GM20431 (cell line): ENCODE data around the gene ARMH4.

Experiments
- in situ Hi-C: fragments of 300-500 bp; cut with MseI, MboI; formaldehyde crosslinking; loops from one replicate; pipeline ENCODE4 v1.15.0; 2020; ENCODE audit warnings: low sequenced_read_pairs; ENCODE audit not compliant: unreplicated experiment

The ARMH4 gene

GRCh38 chr14:58060898-58061297 lies 91.1 kb downstream of the ARMH4 start:
- in situ Hi-C loops, result loop anchor here (25.0 kb wide), 1 partner anchor 574 kb away; the partner anchor contains the start of gene CCDC198

DNA sequence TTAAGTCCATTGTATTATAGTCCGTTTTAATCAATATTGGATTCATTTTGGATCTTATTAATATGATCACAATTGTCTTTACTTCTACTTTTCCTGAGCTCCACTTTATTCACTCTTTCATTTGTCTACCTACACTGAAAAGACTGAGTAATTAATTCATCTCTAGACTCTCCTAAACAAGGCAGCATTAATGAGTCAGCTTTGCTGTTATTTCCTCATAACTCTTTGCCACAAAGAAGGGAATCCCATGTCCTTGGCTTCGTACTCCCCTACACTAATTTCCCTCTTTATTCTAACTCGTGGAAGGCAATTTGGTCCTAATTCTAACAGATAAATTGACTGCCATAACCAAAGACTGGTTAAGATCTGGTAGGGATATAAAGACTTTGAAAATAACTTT lies 91.9 kb downstream of the ARMH4 start:
- in situ Hi-C loops, result loop anchor here (25.0 kb wide), 1 partner anchor 573 kb away; the partner anchor contains the start of gene CCDC198

DNA sequence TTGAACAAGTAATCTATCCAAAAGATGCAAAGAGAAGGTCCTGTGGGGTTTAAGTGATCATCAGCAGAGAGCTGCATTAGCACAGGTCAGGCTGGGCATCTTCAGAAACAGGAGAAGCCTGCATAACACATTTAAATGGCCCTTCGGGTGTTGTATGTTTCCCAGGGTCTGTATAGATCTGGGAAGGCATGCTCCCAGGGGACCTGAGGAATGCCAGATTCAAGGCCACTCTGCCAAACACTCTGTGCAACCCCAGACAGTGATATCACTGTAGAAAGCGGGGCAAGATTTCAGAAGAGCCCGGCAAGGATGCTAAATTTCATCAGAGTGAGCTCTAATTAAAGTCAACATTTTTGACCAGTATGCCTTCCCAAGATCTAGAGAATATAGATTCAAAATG lies 92.9 kb downstream of the ARMH4 start:
- in situ Hi-C loops, result loop anchor here (25.0 kb wide), 1 partner anchor 572 kb away; the partner anchor contains the start of gene CCDC198

DNA sequence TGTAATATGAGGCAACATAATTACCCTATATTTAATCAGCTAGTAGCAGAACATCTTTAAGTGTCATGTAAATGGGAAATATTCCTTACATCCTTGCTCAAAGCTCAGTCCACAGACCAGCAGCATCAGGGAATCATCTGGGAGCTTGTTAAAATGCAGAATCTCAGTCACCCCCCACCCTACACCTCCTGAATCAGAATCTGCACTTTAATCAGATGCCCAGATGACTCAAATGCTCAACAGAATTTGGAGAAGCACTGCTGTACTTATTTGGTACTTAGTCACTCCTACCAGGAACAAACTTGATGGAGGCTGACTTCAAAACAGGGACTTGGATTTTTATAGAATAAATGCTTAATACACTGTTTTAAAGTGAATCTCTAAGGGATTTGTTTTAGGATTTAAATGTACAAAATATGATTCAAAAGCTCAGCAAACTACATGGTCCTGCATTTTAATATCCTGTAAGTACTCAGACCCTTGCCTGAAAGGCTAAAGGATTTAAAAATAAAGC lies 96.5 kb downstream of the ARMH4 start:
- in situ Hi-C loops, result loop anchor here (25.0 kb wide), 1 partner anchor 568 kb away; the partner anchor contains the start of gene CCDC198

GRCh38 chr14:58054100-58054499 lies 97.9 kb downstream of the ARMH4 start:
- in situ Hi-C loops, result loop anchor here (25.0 kb wide), 1 partner anchor 567 kb away; the partner anchor contains the start of gene CCDC198

DNA sequence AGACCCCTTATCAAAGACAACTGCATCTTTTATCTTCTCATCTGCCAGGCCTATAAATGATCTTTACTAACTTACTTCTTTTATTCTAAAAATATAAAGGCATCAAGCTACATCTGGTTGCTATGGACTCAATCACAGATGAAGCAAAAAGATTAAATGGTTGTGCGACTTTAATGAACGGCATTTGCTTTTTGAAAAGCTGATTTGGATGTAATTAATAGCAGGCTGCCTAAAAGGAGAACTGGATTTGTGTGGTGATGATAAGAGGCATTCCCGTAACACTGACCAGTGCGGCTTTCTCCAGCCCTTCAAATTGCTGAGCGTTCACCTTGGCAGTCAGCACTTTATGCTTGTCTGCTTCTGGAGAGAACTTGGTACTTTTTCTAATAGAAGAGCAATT lies 103.8 kb downstream of the ARMH4 start:
- in situ Hi-C loops, result no loop called here

- in situ Hi-C loops, result no loop called here
These were observed 124.1 kb downstream of the ARMH4 start for GRCh38 chr14:58027904-58028303.

DNA sequence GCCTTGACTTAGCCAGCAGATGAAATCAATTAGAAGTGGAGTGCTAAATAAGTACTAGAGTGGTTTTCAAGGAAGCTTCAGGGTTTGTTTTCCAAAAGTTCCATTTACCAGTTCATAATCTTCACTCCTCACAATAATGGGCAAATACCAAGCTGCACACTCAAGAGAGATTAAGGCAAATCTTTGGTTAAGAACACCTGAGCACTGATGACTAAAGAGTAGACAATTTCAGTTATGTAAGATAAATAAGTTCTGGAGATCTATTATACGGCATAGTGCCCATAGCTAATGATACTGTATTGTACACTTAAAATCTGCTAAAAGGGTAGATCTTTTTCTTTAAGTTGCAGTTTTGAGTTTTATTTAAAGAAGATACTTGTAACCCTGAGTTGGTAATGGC lies 125.0 kb downstream of the ARMH4 start:
- in situ Hi-C loops, result no loop called here

GRCh38 chr14:58026219-58026618 lies 125.8 kb downstream of the ARMH4 start:
- in situ Hi-C loops, result no loop called here

GRCh38 chr14:58014778-58015177 lies 137.2 kb downstream of the ARMH4 start:
- in situ Hi-C loops, result no loop called here

- in situ Hi-C loops, result no loop called here
These were observed 149.4 kb downstream of the ARMH4 start for GRCh38 chr14:58002618-58003017.

- in situ Hi-C loops, result no loop called here
These were observed 152.0 kb downstream of the ARMH4 start for GRCh38 chr14:57999979-58000378.

- in situ Hi-C loops, result no loop called here
These were observed 152.5 kb downstream of the ARMH4 start for GRCh38 chr14:57999471-57999870.

GRCh38 chr14:57998766-57999165 lies 153.2 kb downstream of the ARMH4 start:
- in situ Hi-C loops, result no loop called here

DNA sequence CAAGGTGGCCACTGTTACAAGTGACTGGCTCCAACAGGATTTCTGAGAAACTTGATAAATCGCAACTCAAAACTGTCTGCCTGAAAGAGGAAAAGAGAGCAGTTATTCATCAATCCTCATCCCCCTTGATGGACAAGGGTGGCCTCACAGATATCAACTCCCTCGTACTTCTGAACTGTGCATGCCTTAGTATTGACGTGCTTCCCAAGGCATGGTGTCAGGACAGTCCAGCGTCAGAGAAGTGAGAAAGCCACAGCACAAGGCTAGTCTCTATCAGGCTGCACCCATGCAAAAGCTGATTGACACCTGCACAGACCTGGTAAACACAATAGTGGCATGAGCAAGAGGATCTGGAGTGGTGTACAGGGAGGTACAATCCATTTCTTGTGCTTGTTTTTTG lies 160.7 kb downstream of the ARMH4 start:
- in situ Hi-C loops, result no loop called here

- in situ Hi-C loops, result no loop called here
These were observed 163.6 kb downstream of the ARMH4 start for GRCh38 chr14:57988445-57988844.

DNA sequence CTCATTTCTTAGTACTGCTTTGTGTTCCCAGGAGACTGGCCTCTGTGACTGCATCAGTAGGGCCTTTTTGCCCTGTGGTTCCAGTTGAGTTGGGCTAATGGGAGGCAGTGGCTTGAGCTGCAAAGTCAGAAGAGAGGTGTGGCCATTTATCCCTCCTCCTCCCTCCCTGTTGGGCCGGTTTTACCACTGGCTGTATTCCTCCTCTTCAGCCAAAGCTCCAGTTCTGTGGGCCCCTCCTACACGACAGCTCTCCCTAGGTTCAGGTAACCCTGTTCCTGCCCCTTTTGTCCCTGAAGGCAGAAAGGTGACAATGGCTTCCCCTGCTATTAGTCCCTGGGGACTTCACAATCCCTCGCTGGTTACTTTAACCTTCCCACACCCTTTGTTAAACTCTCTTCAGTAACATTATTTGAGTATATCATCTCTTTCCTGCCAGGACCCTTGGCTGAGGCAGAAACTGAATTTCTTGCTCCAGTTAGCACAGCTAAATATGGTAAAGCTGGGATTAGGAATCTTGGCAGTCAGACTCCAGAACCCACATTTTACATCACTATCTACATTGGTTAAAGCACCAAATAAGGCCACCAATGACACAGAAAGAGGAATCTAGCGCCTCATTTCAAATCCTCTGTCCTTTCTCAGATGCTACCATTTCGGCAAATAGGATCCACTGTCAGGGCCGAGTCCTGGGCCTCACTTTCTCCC lies 164.3 kb downstream of the ARMH4 start:
- in situ Hi-C loops, result no loop called here

DNA sequence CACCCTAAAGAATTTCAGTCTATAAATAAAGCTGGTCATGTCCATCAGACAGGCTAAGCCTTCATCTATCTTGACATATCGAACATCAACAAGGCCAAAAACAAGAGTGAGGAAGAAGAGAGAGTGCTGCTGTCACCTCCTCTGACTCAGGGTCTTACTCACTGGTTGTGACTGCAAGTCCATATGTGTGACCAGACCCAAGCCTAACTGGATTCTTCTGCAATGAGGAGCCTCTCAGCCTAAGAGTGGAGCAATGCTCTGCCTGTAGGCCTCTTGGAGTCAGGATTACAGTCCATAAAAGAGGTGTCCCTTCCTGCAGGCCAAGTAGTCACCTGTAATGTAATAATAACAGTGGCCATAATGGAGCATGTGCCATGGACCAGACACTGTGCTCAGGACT lies 165.0 kb downstream of the ARMH4 start:
- in situ Hi-C loops, result no loop called here

- in situ Hi-C loops, result no loop called here
These were observed 169.0 kb downstream of the ARMH4 start for GRCh38 chr14:57982804-57983634.

DNA sequence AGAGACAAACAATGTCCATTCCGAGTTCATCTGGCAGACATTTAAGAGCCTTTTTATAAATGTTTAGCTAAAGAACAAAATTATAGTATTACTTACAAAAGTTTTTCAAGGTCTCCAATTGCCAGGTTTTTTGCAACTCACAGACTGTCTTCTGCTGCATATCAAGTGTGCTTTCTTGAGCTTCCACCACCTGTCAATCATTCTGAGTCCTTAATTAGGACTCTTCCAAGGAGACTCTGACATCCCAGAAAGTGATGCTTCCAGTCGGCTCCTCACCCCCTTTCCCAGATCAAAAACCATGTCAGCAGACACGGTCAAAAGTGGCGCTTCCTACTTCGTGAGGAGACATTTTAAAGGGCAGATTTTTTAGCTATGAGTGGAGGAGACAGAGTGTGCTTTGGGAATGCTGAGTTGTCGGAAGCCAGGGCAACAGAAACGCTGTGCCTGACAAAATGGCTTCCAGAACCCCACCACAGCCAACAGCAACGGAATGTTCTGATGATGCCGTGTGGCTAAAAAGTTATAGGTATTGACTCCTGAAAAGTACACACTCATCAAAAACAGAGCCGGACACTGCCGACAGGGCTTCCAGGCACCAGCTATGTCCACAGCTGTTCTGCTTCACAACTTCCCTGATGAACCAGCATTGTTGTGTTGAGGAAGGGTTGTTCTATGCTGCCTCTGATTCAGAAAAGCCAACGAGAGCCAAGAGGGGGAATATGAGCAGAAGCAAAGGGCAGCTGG lies 170.0 kb downstream of the ARMH4 start:
- in situ Hi-C loops, result no loop called here
